GM19455 (cell line): Measurements from ENCODE around the gene C15orf61.
A peak's percentile ranks its signal among the peaks of the same experiment; 100 is the strongest.

Experiments
- ATAC-seq: cut with Tn5 transposase; IDR thresholded peaks from one replicate; pipeline ENCODE4 v1.9.1; 2021; ENCODE audit not compliant: unreplicated experiment

C15orf61 gene

DNA sequence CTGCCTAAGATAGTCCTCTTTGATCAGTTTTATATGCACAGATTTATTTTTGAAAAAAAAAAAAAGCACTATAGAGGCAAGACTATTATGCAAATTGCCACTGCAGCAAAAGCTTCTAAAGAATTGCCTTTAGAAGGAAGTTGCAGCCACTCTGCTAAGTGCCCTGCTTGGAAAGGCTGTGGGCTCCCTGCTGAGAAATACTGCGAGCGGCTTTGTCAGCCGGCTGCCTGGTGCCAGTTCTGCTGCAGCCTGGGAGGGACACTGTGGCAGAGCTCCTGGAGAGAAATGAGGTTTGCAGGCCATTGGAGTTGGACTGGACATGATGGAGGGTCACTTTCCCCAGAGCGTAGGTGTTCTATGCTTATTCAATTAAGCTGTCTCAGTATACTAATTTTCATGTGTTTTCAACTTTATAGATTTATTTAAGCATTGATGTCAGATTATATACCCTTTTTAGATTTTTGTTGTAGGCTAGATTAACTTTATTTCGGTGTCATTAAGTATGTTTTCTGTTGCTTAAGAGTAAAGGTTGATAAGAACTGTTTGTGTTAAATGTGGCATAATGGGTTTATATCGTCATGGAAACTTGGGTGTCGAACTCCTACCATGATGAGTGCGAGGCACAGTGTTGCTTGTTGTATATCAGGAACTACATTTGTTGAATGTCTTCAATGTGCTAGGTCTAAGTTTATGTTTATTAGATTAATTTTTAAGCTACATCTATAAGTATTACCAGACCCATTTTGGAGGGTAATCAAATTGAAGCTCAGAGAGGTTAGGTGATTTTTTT, 28.1 kb downstream of the C15orf61 start:
- ATAC-seq = no peak

DNA sequence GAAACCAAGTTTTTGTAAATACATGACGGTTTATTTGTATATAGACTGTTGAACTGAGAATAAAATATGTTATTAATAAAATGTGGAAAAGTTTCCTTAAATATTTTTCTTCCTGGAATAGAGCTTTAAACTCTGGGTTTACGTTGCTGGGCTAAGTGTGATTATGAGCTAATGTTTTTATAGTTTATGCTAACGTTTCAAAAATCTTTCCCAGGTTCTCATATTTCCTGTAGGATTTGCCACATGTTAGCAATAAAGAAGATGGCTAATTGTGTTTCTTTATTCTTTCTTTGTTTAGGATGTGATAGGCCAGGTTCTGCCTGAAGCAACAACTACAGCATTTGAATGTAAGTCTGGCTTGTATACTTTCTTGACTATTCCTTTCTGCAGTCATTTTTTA, 28.8 kb downstream of the C15orf61 start:
- no peak for ATAC-seq

DNA sequence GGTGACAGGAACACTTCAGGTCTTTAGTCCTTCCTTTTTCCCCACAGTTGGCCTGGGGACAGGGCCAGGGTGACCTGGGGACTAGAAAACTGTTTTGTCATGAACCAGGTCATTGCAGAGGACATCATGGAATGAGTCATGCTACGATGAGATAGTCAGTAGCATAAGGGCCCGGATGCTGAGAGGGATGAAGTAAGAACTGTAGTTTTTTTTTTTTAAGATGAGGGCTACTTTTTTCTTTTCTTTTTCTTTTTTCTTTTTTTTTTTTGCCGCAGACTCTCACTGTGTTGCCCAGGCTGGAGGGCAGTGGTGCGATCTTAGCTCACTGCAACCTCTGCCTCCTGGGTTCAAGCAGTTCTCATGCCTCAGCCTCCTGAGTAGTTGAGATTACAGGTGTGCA, 29.6 kb downstream of the C15orf61 start:
- ATAC-seq = no peak

DNA sequence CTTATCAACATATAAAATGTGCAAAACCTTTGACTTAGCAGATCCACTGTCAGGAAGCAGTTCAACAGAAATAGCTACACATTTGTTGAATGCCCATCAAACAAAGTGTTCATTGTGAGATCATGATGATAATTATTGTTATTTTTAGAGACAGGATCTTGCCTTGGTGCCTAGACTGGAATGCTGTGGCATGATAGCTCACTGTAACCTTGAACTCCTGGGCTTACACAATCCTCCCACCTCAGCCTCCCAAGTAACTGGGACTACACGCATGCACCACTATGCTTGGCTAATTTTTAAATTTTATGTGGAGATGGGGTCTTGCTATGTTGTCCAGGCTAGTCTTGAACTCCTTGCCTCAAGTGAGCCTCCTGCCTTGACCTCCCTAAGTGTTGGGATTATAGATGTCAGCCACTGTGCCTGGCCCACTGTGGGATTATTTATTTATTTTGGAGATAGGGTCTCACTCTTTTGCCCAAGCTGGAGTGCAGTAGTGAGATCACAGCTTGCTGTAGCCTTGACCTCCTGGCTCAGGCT, 30.3 kb downstream of the C15orf61 start:
- ATAC-seq = no peak

DNA sequence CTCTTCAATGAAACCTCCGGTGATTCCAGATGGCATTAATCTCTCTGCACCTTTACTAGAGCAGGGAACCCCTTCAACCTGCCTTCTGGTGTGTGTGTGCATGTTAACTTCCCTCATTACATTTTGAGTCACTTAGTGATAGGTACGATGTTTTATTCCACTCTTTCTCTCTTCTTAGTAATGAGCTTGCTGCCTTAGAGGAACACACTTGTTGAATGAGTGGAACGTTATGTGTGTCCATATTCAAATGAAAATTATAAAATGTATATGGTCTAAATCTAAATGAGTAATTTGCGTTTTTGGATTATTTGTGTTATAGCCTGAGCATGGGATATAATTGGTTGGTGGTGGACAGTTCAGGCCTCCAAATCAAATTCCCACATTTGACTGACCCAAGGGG, 33.6 kb downstream of the C15orf61 start:
- ATAC-seq = no peak

DNA sequence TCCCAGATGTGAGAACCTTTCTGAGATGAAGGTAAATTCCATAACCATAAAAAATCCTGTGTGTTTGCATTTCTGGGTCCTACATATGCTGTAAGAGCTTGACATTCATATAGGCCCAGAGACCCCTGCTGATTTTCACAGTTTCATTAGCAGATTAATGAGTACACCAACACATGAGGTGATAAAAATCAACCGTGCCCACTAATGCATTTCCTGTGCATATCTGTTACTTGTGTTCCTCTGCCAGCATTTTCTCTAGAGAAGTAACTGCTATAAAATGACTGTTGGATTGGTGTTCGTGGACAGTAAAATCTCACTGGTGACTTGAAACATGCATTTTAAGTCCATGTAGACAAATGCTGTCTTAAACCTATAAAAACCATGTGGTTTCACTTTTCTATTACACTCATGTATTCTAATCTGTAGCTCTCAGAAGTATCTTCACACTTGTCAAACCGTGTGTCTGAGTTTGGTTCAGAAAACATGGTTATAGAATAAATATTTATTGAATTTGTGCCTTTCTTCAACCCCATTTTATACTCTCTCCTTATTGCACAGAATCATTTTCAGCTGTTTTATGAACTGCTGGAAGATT, 36.1 kb downstream of the C15orf61 start:
- ATAC-seq = no peak

DNA sequence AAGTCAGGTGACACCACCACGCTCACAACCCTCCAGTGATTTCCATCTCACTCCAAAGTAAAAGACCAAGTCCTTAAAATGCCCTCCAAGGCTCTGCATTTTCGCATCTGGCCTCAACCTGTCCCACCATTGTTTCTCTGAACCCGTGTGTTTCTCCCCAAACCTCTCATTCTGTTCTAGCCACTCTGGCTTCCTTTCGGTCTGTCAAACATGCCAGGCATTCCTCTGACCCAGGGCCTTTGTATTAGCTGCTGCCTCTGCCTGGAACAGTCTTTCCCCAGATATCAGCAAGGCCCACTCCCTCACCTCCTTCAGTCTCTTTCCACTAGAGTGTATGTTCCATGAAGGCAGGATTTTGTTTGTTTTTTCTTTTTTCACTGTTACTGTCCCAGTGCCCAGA, 37.6 kb downstream of the C15orf61 start:
- ATAC-seq = no peak

DNA sequence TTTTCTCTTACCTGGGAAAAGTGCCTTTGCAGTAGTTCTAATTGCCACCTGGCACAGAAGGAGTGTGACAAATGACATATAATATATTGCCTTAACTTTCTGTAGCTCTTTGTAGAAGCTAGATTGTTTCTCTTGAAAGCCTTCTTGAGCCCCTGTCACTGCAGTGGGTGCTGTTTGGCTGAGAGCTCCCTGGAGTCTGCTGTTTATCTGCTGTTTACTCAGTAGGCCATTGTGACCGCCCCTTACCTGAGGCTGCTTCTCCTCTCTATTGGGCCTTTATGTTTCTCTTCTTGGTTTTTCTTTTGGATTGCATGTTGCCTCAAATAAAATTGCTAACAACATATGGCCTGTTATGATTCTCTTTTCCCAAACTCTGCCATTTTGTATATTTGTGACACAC, 38.2 kb downstream of the C15orf61 start:
- ATAC-seq = no peak

DNA sequence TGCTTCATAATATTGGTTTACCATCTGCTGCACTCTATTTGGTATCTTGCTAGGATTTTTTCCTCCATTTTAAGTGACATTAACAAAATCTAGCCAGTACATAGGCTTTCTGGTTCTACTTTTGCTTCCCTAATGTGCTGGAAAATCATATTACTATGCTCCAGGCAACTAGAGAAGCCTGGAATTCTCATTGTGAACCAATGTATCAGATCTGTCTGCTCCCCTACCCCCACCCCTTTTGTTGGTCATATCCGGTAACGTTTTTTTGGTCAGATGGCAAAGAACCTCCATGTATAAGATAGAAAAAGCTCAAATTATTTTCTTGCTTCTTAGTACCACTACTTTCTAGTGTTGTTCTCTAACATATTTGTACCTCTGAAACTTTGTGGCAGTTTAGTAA, 38.6 kb downstream of the C15orf61 start:
- no peak for ATAC-seq

DNA sequence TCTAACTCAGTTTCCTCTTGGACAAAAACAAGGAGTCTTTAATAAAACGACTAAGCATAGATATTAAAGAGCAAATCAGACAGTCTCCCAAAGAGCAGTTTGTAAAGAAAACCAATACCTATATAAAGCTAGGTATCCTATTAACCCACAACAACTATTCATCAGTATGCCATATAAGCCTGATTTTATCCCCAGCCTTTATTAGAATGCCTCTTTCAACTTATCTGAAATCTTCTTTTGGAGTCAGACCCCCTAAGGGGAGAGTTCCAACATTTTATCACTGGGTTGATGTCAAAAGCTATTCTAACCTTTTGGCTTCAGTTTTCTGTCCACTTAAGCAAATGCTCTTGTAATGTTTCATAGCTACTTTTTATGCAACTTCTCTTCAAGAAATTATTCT, 39.4 kb downstream of the C15orf61 start:
- ATAC-seq = no peak

DNA sequence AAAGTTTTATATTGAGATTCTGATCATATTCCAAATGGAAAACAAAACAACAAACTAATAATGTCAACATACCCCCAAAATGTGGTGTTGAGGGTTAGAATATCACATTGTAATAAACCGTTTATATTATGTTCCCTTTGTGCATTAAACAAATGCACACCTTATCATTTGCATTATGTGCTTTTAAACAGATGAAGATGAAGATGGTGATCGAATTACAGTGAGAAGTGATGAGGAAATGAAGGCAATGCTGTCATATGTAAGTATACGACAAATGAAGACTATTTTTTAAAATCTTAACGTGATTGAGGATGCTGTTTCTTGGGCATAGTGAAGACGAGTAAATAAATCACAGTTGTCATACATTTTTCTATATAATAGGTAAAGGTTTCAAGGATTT, 42.2 kb downstream of the C15orf61 start:
- no peak for ATAC-seq

DNA sequence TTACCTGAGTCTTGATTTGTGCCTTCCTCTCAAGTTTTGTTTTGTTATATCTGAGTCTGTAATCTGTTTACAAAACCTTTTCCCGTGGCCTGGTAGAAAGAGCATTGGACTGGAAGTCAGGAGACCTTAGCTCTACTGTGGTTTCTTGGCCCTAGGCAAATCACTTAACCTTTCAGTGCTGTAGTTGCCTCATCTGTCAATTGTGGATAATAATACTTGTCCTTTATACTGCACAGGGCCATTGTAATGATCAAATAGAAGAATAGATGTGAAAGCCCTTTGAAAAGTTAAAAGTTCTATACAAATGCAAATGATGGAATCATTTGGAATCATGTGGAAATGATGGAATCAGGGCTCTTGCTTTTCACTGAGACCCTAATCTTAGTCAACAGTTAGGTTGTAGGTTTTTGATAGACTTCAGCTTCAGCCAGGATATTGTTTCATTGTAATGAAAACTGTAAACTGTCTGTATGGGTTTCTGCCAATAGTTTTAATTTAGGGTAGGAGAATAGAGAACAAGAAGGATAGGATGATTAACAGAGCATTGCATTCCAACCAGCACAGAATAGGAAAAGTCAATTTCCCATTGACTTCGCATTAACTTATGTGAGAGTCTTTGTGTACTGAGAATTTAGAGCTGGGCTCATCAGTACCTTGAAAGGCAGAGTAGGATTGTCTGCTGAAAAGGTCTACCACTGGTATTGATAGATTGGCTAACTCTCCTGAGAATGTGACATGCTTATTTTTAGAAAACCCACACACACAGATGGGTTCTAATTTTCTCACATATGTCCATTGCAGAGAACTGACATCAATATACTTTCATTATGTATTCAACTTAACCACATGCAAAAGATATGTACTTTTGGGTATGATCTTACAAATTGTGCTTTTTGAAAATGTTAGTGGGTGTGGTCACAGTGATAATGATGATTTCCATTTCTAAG, 43.4 kb downstream of the C15orf61 start:
- peak; percentile 91 for ATAC-seq

DNA sequence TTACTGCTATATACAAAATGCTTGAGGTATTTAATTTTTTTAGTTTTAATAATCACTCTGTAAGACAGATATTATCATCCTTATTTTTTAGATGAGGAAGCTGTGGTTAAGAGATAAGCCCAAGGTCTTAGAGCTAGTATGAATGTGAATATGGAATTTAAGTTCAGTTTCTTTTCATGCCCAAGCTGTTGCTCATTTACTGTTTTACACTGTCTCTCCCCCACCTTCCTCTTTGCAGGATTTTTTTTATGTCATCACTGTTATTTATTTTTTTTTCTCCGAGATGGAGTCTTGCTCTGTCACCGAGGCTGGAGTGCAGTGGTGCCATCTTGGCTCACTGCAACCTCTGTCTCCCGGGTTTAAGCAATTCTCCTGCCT, 44.0 kb downstream of the C15orf61 start:
- ATAC-seq = peak; percentile 25

DNA sequence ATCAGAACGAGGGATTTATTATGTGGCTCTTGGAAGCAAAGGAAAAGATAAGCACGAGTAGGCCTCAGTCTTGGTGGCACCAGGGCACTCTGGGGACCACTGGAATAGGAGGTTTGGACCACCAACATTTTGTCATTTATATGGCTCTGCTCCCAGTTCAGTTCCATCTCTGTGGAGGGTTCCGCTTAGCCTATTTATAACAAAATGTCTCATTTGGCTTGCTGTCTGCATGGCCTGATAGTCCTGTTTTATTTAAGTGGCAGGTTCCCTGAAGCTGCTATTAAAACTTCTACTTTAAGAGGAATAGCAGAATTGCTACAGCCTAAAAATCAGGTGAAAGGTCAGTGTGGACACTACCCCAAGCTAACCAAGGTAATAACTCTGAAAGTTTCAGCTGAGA, 48.7 kb downstream of the C15orf61 start:
- ATAC-seq = no peak

DNA sequence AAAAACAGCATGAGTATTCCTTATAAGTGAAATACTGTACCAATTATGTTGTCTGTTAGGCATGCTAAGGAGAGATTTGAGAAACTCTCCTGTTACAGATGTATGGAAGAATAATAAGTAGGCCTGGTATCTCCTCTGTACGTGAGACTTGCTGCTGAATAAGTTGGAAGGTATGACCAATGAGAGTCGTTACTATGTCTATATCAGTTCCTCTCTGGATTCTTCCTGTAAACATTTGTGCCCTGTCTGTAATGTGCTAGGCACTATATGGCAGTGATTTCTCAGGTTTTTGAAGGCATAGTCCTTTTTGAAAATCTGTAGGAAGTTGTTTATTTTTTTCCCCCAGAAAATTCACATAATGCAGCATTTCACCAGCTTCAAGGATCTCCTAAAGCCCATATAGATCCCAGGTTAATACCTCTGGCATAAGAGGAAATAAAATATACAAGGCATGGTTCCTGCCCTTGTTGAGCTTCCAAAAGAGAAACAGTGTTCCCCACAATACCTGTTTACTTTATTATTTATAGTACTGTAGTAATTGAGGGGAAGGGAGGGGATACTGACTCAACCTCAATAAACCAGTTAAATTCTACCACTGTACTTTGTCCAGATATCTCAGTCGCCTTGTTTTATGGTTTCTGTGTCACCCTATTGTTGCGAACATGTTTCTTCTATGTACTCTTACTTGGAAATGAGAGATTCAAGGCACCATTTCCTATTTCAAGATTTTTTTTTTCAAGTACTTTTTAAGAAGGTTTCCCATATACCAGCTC, 50.1 kb downstream of the C15orf61 start:
- no peak for ATAC-seq

DNA sequence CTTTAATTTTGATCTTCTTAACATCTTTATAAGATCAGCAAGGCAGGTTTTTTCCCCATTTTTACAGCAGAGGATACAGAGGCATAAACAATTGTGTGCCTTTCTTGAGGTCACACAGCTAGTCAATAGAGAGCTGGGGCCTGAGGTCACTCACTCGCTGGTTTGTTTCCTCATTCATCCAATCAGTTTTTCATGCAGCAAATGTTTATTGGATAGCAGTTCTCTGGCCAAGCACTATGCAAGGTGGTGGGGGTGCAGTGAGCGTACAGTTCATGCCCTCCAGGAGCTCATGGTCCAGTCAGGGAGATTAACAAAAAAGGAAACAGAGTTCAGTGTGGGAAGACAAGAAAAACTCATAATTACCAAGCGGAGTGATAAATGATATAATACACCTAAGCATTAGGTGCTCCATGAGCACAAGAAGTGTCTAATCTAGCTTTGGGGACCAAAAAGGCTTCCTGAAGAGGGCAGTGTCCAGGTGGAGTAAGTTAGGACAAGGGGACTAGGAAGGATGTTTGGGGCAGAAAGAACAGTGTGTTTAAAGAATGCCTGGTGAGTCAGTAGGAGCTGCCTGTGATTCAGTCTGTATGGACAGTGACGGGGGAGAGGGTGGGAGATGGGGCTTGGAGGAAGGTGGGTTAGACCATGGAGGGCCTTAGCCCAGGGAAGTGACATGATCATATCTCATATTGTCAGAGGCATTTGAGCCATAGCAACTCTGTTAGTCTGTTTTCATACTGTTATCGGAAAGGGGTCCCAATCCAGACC, 50.9 kb downstream of the C15orf61 start:
- no peak for ATAC-seq

DNA sequence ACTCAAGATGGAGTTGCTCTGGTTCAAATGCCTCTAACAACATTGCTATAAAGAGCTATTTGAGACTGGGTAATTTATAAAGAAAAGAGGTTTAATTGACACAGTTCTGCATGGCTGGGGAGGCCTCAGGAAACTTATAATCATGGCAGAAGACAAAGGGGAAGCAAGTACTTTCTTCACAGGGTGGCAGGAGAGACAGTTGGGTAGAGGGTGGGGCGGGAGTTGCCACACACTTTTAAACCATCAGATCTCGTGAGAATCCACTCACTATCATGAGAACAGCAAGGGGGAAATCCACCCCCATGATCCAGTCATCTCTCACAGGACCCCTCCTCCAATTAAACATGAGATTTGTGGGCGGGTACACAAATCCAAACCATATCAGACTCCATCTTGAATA, 52.3 kb downstream of the C15orf61 start:
- no peak for ATAC-seq

DNA sequence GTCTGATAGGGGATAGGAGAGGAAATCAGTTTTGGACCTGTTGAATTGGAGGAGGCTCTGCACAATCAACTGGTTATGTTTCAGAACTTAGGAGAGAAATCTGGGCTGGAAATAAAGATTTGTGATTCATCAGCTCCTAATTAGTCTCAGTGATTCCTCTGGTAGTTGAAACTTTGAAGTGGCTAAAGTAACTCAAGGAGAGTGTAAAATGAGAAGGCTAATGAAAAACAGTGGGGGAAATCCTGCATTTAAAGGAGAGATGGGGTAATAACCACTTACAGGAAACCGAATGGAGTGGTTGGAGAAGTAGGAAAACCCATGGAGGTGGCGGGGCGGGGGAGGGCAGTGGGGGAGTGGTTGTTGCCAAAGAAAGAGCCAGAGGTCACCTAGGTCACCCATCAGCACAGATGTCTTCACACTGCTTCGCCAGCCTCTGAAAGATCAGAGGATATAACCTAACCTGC, 54.1 kb downstream of the C15orf61 start:
- ATAC-seq = no peak

DNA sequence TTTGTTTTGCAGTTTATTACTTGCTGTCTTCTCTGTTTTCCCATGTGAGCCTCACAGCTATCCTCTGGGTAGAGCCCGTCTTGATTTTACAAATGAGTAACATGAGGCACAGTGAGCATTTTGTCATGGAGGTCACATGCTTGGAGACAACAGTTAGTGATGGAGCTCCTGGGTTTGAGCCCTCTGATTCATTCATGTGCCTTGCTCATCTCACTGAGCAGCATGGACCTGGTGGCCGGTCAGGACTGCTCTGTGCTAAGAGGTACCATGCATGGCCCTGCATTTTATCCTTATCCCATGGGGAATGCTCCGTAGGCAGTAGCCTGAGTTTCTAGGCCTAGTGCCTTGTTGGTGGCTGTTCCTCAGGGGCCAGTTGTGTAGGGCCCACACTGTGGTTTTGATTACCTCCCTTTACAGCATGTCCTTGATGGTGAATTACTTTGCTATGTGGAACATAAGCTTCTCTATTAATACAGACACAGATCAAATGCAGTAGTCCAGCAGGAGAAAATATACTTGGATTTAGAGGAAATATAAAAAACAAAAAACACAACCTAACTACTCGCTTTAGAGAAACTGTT, 57.2 kb downstream of the C15orf61 start:
- ATAC-seq = no peak

DNA sequence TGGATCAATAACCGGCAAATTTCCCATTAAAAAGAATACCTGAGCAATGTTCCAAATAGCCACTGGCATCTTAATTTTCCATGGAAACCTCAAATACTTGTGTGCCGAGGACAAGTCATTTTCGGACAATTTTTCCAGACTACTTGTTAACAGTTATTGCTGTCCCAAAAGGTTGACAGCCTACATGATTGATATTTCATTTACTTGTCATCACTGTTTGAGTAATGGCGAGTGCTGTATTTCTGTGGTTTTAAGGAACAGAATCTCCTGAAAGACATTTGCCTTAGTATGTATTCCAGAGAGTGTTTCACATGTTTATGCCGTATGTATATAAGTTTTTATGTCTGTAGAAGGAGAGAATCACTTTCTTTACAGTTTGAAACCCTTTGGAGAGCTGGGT, 58.2 kb downstream of the C15orf61 start:
- no peak for ATAC-seq
